ENCODE measurements around the gene PIK3CB. TPM values are rescaled to one million over a fixed set of nuclear protein-coding genes. Genes with fewer than 3 reads are reported as not detected.

PIK3CB gene
- total RNA-seq, 2 donors from 2014 or later = 43.4 to 51.5 TPM

DNA sequence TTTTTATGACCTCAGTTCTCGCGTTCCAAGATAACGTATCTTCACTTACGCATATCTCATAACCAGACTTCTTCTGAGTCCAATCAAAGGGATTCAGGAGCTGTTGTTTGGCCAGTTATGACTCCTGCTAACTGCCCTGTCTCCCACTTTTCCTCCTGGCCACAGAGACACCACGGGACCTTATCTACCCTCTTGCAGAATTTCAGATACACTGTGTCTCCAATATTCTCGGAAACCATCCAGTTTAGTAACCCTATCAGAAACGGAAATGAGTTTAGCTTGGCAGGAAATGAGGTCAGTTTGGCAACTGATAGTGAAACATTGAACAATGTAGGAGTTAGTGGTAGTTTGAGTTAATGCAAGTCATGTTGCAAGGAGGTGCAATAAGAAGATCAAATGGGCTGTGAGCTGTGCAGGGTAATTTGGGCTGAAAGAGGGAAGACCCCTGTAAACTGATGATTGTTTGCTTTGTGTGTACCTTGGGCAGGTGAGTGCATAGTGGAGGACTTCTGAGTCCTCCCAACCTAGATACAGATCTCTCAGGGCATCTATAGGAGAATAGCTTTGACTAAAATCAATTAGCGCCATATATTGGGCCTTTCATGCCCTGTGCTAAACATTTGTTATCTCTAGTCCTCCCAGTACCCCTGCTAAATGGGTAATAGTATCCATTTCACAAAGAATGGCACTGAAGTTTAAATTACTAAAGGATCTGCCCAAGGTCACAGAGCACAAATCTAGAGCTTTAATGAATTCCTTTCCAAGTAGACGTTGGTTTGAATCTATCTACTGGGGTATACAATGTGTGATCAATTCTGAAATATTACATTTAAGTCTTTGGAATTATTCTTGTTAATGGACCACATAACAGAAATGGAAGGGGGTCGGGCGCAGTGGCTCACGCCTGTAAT is 41.3 kb upstream of the PIK3CB start:
- Histone ChIP-seq H3K4me1 (no peaks in the 10 kb centered on the region), H3K9me3 (no peaks in the 10 kb centered on the region), H3K27ac (no peak overlapping the region), H3K4me3 (no peak overlapping the region), H3K36me3 (no peaks in the 10 kb centered on the region), H3K27me3 (no peaks in the 10 kb centered on the region), H3K9ac (ENCODE audit: low read depth in 2 of 2, low read length in 2 of 2) (no peak overlapping the region)
- DNase-seq = no peak
- intact Hi-C loops (cut with DNase I) = no loop called here
- TF ChIP-seq, protein P1, sequence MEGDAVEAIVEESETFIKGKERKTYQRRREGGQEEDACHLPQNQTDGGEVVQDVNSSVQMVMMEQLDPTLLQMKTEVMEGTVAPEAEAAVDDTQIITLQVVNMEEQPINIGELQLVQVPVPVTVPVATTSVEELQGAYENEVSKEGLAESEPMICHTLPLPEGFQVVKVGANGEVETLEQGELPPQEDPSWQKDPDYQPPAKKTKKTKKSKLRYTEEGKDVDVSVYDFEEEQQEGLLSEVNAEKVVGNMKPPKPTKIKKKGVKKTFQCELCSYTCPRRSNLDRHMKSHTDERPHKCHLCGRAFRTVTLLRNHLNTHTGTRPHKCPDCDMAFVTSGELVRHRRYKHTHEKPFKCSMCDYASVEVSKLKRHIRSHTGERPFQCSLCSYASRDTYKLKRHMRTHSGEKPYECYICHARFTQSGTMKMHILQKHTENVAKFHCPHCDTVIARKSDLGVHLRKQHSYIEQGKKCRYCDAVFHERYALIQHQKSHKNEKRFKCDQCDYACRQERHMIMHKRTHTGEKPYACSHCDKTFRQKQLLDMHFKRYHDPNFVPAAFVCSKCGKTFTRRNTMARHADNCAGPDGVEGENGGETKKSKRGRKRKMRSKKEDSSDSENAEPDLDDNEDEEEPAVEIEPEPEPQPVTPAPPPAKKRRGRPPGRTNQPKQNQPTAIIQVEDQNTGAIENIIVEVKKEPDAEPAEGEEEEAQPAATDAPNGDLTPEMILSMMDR (IDR thresholded peaks at IDR 0.05) = no peak

DNA sequence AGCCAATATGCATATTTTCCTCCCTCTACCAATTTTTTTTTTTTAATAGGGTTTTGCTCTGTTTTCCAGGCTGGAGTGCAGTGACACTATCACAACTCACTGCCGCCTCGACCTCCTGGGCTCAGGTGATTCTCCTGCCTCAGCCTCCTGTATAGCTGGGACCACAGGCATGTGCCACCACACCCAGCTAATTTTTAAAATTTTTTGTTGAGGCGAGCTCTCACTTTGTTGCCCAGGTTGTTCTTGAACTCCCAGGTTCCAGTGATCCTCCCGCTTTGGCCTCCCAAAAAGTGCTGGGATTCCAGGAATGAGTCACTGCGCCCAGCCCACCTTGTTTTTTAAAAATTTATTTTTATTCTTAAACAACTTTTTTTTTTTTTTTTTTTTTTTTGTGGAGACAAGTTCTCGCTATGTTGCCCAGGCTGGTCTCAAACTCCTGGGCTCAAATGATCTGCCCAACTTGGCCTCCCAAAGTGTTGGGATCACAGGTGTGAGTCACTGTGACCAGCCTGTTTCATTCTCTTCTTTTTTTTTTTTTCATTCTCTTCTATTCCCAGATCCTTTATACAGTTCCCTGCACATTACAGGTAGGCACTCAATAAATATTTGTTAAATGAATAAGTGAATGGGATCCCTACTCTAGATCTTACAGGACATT is 40.5 kb upstream of the PIK3CB start:
- Histone ChIP-seq H3K27me3 (no peaks in the 10 kb centered on the region), H3K9me3 (no peaks in the 10 kb centered on the region), H3K9ac (ENCODE audit: low read depth in 2 of 2, low read length in 2 of 2) (no peak overlapping the region), H3K4me1 (no peaks in the 10 kb centered on the region), H3K36me3 (no peaks in the 10 kb centered on the region), H3K27ac (no peak overlapping the region), H3K4me3 (no peak overlapping the region)
- no peak for DNase-seq
- TF ChIP-seq, protein P1 (IDR thresholded peaks at IDR 0.05) = no peak
- intact Hi-C loops (cut with DNase I) = no loop called here

DNA sequence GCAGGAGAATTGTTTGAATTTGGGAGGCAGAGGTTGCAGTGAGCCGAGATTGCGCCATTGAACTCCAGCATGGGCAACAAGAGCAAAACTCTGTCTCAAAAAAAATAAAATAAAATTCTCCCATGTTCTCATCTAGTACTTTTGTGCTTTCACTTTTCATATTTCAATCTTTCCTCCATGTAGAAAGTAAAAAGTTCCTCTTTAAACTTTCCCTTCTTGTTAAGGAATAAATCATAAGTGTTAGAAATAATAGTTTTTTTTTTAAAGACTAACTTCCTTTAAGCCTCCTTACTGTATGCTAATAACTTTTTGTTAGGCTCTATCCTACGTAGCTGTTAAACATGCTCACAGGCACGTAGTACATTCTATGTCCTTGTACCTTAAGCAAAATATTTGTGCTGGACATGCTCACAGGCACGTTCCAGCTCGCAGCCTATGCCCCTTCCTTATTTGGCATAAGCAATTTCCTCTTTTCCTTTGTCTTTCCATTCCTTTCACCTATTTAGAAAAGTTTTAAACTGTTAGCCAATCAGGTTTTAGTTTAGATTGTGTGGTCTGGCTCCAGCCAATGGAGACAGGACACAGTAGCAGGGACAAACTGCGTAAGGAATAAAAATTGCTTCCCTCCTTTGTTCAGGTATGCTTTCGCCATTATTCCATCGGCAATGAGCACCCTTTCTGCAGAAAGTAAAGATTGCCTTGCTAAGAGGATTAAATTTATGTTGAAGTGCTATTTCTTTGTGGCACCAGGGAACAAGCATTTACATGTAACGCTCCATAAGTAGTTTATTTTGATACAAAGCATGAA is 38.9 kb upstream of the PIK3CB start:
- no peak for DNase-seq
- intact Hi-C loops (cut with DNase I) = no loop called here
- H3K27me3 ChIP-seq = no peaks in the 10 kb centered on the region
- H3K27ac ChIP-seq = no peak overlapping the region
- H3K4me3 ChIP-seq = no peak overlapping the region
- no peaks in the 10 kb centered on the region for H3K4me1 ChIP-seq
- TF ChIP-seq, protein P1 (IDR thresholded peaks at IDR 0.05) = no peak
- no peaks in the 10 kb centered on the region for H3K9me3 ChIP-seq
- no peaks in the 10 kb centered on the region for H3K36me3 ChIP-seq
- no peak overlapping the region for H3K9ac ChIP-seq (ENCODE audit: low read depth in 2 of 2, low read length in 2 of 2)

DNA sequence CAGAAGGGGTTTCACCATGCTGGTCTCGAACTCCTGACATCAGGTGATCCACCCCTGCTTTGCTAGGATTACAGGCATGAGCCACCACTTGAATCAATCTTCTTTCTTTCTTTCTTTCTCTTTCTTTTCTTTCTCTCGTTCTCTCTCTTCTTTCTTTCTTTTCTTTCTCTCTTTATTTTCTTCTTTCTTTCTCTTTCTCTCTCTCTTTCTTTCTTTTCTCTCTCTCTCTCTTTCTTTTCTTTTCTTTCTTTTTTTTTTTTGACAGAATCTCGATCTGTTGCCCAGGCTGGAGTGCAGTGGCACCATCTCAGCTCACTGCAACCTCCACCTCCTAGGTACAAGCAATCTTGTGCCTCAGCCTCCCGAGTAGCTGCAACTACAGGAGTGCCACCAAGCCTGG is 37.9 kb upstream of the PIK3CB start:
- H3K36me3 ChIP-seq = no peaks in the 10 kb centered on the region
- no peak overlapping the region for H3K9ac ChIP-seq (ENCODE audit: low read depth in 2 of 2, low read length in 2 of 2)
- H3K27me3 ChIP-seq = no peaks in the 10 kb centered on the region
- TF ChIP-seq, protein P1 (IDR thresholded peaks at IDR 0.05) = no peak
- H3K4me3 ChIP-seq = no peak overlapping the region
- H3K4me1 ChIP-seq = no peaks in the 10 kb centered on the region
- intact Hi-C loops (cut with DNase I) = no loop called here
- H3K9me3 ChIP-seq = no peaks in the 10 kb centered on the region
- H3K27ac ChIP-seq = no peak overlapping the region
- DNase-seq = no peak

DNA sequence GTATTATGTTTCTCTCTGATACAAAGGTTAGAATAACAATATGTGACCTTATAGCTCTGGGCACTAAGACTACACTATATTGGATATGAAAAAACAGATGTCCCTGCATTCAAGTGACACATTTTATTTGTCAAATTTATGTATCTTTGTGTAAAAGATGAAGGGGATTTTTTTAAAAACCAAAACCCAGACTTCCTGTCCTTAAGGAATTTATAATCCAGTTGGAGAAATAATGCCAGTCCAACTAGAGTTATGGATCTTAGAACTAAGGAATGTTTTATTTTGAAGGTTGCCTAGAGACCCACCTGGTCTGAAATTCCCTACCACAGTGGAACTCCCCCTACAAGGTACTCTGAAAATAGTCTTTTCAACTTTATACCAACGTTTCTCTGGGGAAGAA is 33.3 kb upstream of the PIK3CB start:
- no peak for DNase-seq
- H3K4me1 ChIP-seq = no peaks in the 10 kb centered on the region
- no peaks in the 10 kb centered on the region for H3K27me3 ChIP-seq
- no peak overlapping the region for H3K4me3 ChIP-seq
- no peaks in the 10 kb centered on the region for H3K36me3 ChIP-seq
- TF ChIP-seq, protein P1 (IDR thresholded peaks at IDR 0.05) = no peak
- no peaks in the 10 kb centered on the region for H3K9me3 ChIP-seq
- H3K27ac ChIP-seq = no peak overlapping the region
- no peak overlapping the region for H3K9ac ChIP-seq (ENCODE audit: low read depth in 2 of 2, low read length in 2 of 2)
- intact Hi-C loops (cut with DNase I) = no loop called here

Measured in colonic mucosa (tissue), 4 donors.